Body of pancreas (tissue), 4 donors: ENCODE results near the gene RAB11FIP3.

ENCODE experiments used
- CTCF ChIP-seq, 7 experiments: fragments of 450-650 bp in 4 of 7; fragments of 200-600 bp in 3 of 7; sonication (generic) in 3 of 7; IDR thresholded peaks; one replicate each; pipeline ENCODE4 v1.5.1; 2016 to 2019; ENCODE audit warnings: antibody characterized with exemption in 7 of 7
- POLR2A ChIP-seq, 3 donors: fragments of 450-650 bp; IDR thresholded peaks; one replicate each; pipeline ENCODE4 v1.6.1; 2016; ENCODE audit warnings: antibody characterized with exemption in 3 of 3, mild to moderate bottlenecking in 2 of 3

GRCh38 chr16:440627-441026, 15.2 kb downstream of the RAB11FIP3 start:
- no peak for TF ChIP-seq POLR2A (IDR thresholded peaks at IDR 0.05)
- no peak for TF ChIP-seq CTCF (IDR thresholded peaks at IDR 0.05)
